ENCODE data around the gene ASTN2. TPM values are rescaled to one million over a fixed set of nuclear protein-coding genes. Genes with fewer than 3 reads are reported as not detected.

Gene ASTN2
- total and polyA plus RNA-seq, 2 donors (not counting 3 experiments of a cell fraction or from before 2014, with no cell fraction given), result 1.0 to 1.9 TPM

DNA sequence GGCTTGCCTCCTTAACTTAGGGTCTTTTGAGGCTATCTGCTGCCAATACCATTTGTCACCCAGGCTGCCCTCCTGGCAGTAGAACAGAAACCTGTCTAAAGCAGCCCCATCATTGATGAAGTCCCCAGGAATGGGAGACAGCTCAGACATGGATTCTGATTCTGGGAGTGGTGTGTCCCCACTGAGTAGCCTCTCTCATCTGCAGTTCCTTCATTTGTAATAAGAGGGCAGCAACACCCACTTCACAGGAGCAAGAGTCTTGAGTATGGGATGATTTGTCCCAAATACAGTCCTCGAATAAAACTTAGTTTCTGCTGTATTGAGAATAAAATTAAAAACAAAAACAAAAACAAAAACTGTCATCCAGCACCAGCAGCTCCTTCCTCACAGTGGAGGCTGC is 167.6 kb downstream of the ASTN2 start:
- no peak for FAIRE-seq
- Histone ChIP-seq H3K4me3 (replicated peaks in 1 of 3; ENCODE audit: insufficient read depth in 1 of 3, low read depth in 1 of 3, low read length in 3 of 3) (no peak overlapping the region), H3K79me2 (ENCODE audit: control insufficient read depth, insufficient read depth, low read length) (no peaks in the 10 kb centered on the region), H3K27me3 (ENCODE audit: control insufficient read depth in 2 of 2, insufficient read depth in 2 of 2, low read length in 2 of 2) (no peaks in the 10 kb centered on the region), H3K4me1 (ENCODE audit: control insufficient read depth, extremely low read depth, insufficient read depth, low read length) (no peaks in the 10 kb centered on the region), H3K9me1 (replicated peaks; ENCODE audit: control insufficient read depth, extremely low read depth, insufficient read depth, low read length) (no peaks in the 10 kb centered on the region), H3K4me2 (ENCODE audit: insufficient read depth, low read length) (no peak overlapping the region), H2AFZ (ENCODE audit: low read depth, low read length) (no peak overlapping the region), H3K9ac (replicated peaks; ENCODE audit: extremely low read depth, insufficient read depth, low read length) (no peak overlapping the region), H3K36me3 (ENCODE audit: control insufficient read depth in 2 of 2, extremely low read depth in 1 of 2, insufficient read depth in 2 of 2, low read length in 2 of 2) (no peaks in the 10 kb centered on the region), H4K20me1 (replicated peaks; ENCODE audit: control insufficient read depth, extremely low read depth, insufficient read depth, low read length) (no peaks in the 10 kb centered on the region), H3K9me3 (replicated peaks; ENCODE audit: control insufficient read depth, insufficient read depth, low read length) (peaks cover 2% of the 10 kb centered on the region), H3K27ac (ENCODE audit: insufficient read depth, low read depth, low read length) (no peak overlapping the region)
- POLR2A ChIA-PET, result no interaction called here
- intact Hi-C loops (cut with micrococcal nuclease) (no loop called here), dilution Hi-C loops (cut with MboI; ENCODE audit: extremely low pct_ligation_motif_present, low sequenced_read_pairs) (no loop called here)
- no TSS peak for BruUV-seq (replicated peaks)
- no peak for DNase-seq (ENCODE audit: low read depth, low spot score)
- CTCF ChIA-PET, result no interaction called here
- TF ChIP-seq POLR2A (IDR thresholded peaks at IDR 0.05; ENCODE audit: low read depth, low read length) (no peak), GATA2 (IDR thresholded peaks at IDR 0.05; ENCODE audit: insufficient read depth, insufficient read length, low read depth, low read length) (no peak), MYC (IDR thresholded peaks at IDR 0.05; ENCODE audit: low read depth, low read length) (no peak), FOS (IDR thresholded peaks at IDR 0.05; ENCODE audit: borderline replicate concordance, insufficient read depth, low read length) (no peak), EZH2 (IDR thresholded peaks at IDR 0.05; ENCODE audit: borderline replicate concordance, low read depth, low read length, severe bottlenecking) (no peak), POLR2AphosphoS5 (IDR thresholded peaks at IDR 0.05; ENCODE audit: insufficient read depth, low read depth, low read length) (no peak), JUN (IDR thresholded peaks at IDR 0.05; ENCODE audit: borderline replicate concordance, insufficient read depth, insufficient read length, low read depth) (no peak)
- TF ChIP-seq, protein P1, sequence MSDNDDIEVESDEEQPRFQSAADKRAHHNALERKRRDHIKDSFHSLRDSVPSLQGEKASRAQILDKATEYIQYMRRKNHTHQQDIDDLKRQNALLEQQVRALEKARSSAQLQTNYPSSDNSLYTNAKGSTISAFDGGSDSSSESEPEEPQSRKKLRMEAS (IDR thresholded peaks at IDR 0.05; ENCODE audit: insufficient read depth, insufficient read length), result no peak
- TF ChIP-seq, protein P2, sequence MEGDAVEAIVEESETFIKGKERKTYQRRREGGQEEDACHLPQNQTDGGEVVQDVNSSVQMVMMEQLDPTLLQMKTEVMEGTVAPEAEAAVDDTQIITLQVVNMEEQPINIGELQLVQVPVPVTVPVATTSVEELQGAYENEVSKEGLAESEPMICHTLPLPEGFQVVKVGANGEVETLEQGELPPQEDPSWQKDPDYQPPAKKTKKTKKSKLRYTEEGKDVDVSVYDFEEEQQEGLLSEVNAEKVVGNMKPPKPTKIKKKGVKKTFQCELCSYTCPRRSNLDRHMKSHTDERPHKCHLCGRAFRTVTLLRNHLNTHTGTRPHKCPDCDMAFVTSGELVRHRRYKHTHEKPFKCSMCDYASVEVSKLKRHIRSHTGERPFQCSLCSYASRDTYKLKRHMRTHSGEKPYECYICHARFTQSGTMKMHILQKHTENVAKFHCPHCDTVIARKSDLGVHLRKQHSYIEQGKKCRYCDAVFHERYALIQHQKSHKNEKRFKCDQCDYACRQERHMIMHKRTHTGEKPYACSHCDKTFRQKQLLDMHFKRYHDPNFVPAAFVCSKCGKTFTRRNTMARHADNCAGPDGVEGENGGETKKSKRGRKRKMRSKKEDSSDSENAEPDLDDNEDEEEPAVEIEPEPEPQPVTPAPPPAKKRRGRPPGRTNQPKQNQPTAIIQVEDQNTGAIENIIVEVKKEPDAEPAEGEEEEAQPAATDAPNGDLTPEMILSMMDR (IDR thresholded peaks at IDR 0.05; ENCODE audit: extremely low read depth in 1 of 2, insufficient read depth in 1 of 2, low read depth in 1 of 2, low read length in 2 of 2), result no peak

Measured in endothelial cell of umbilical vein (primary cell).